DND-41 (cell line): ENCODE data around the gene GLTP.

Experiments used
- EZH2 ChIP-seq: IDR thresholded peaks from 3 replicates; pipeline ENCODE4 v1.6.1; 2012; ENCODE audit warnings: borderline replicate concordance, low read depth, mild to moderate bottlenecking, moderate library complexity, low read length, inconsistent platforms; ENCODE audit not compliant: severe bottlenecking
- TF ChIP-seq, protein P1 (sequence below): IDR thresholded peaks from 2 replicates; pipeline ENCODE4 v1.5.1; 2012; ENCODE audit warnings: borderline replicate concordance, low read length, moderate library complexity, mild to moderate bottlenecking; ENCODE audit not compliant: poor library complexity, severe bottlenecking; ENCODE audit errors: extremely low read depth

DNA sequence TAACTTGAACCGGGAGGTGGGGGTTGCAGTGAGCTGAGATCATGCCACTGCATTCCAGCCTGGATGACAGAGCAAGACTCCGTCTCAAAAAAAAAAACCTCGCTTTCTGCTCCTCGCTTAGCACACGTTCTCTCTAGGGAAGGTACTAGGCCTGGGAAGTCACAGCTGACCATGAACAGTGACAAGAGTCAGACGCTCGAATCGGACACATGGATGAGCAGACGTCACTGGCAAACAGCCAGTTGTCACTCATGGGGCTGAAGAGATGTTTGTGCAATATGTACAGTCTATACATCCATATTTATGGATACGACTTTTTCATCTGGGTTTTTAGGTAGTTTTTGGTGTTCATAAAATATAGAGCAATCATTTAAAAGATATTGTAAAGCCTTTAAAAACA lies 39.1 kb upstream of the GLTP start:
- TF ChIP-seq, protein P1, sequence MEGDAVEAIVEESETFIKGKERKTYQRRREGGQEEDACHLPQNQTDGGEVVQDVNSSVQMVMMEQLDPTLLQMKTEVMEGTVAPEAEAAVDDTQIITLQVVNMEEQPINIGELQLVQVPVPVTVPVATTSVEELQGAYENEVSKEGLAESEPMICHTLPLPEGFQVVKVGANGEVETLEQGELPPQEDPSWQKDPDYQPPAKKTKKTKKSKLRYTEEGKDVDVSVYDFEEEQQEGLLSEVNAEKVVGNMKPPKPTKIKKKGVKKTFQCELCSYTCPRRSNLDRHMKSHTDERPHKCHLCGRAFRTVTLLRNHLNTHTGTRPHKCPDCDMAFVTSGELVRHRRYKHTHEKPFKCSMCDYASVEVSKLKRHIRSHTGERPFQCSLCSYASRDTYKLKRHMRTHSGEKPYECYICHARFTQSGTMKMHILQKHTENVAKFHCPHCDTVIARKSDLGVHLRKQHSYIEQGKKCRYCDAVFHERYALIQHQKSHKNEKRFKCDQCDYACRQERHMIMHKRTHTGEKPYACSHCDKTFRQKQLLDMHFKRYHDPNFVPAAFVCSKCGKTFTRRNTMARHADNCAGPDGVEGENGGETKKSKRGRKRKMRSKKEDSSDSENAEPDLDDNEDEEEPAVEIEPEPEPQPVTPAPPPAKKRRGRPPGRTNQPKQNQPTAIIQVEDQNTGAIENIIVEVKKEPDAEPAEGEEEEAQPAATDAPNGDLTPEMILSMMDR = no peak
- no peak for TF ChIP-seq EZH2
